Astrocyte (in vitro differentiated cells and primary cell): ENCODE data around the gene CCDC61. TPM values are rescaled to one million over a fixed set of nuclear protein-coding genes. Genes with fewer than 3 reads are reported as not detected.

Source experiments
- DNase-seq: peaks from one replicate; pipeline ENCODE4 v3.0.0-alpha.2; 2010; ENCODE audit warnings: low read depth
- FAIRE-seq: peaks from 2 replicates; lab custom pipeline; 2011; peaks lifted over from hg19 to GRCh38; lab: Jason Lieb, UNC
- H2AFZ ChIP-seq: 2 replicates; pipeline ENCODE4 v1.6.0; 2012; ENCODE audit warnings: low read depth, low read length, inconsistent platforms
- H3K27ac ChIP-seq: 2 replicates; pipeline ENCODE4 v1.5.1; 2011; ENCODE audit warnings: low read depth, low read length, inconsistent platforms
- H3K27me3 ChIP-seq: 2 replicates; pipeline ENCODE4 v1.6.0; 2011; ENCODE audit warnings: low read length, inconsistent platforms; ENCODE audit not compliant: insufficient read depth
- H3K36me3 ChIP-seq: 2 replicates; pipeline ENCODE4 v1.5.1; 2011; ENCODE audit warnings: low read length, inconsistent platforms; ENCODE audit not compliant: insufficient read depth
- H3K4me1 ChIP-seq: 2 replicates; pipeline ENCODE4 v1.5.1; 2011; ENCODE audit warnings: low read length, inconsistent platforms; ENCODE audit not compliant: insufficient read depth
- H3K4me2 ChIP-seq: 2 replicates; pipeline ENCODE4 v1.6.0; 2012; ENCODE audit warnings: low read length, inconsistent platforms
- H3K4me3 ChIP-seq: 2 replicates; pipeline ENCODE4 v1.5.1; 2011; ENCODE audit warnings: low read depth, mild to moderate bottlenecking, low read length, inconsistent platforms; ENCODE audit not compliant: insufficient read depth
- H3K79me2 ChIP-seq: 2 replicates; pipeline ENCODE4 v1.6.0; 2012; ENCODE audit warnings: mild to moderate bottlenecking, low read length, inconsistent platforms; ENCODE audit not compliant: insufficient read depth
- H3K9ac ChIP-seq: 2 replicates; pipeline ENCODE4 v1.6.0; 2012; ENCODE audit warnings: mild to moderate bottlenecking, low read length, inconsistent platforms
- H3K9me3 ChIP-seq: 2 replicates; pipeline ENCODE4 v1.5.1; 2012; ENCODE audit warnings: low read depth, mild to moderate bottlenecking, low read length, inconsistent platforms; ENCODE audit not compliant: insufficient read depth
- H4K20me1 ChIP-seq: 2 replicates; pipeline ENCODE4 v1.6.0; 2012; ENCODE audit warnings: low read length, inconsistent platforms; ENCODE audit not compliant: insufficient read depth
- H3K27ac Mint-ChIP-seq: one replicate; pipeline ENCODE4 v1.8.0; 2021; ENCODE audit warnings: mild to moderate bottlenecking, mixed read lengths; ENCODE audit not compliant: unreplicated experiment
- H3K27me3 Mint-ChIP-seq: one replicate; pipeline ENCODE4 v1.8.0; 2021; ENCODE audit warnings: low read depth, mixed read lengths; ENCODE audit not compliant: unreplicated experiment
- H3K36me3 Mint-ChIP-seq: one replicate; pipeline ENCODE4 v1.8.0; 2021; ENCODE audit warnings: low read depth, mixed read lengths; ENCODE audit not compliant: unreplicated experiment
- H3K4me1 Mint-ChIP-seq: one replicate; pipeline ENCODE4 v1.8.0; 2021; ENCODE audit warnings: low read depth, mixed read lengths; ENCODE audit not compliant: unreplicated experiment
- H3K4me3 Mint-ChIP-seq: one replicate; pipeline ENCODE4 v1.8.0; 2021; ENCODE audit warnings: mild to moderate bottlenecking, moderate library complexity, mixed read lengths; ENCODE audit not compliant: unreplicated experiment
- H3K9me3 Mint-ChIP-seq: one replicate; pipeline ENCODE4 v1.8.0; 2021; ENCODE audit warnings: mild to moderate bottlenecking, mixed read lengths; ENCODE audit not compliant: unreplicated experiment
- CTCF ChIP-seq: IDR thresholded peaks from 2 replicates; pipeline ENCODE4 v1.5.1; 2011; ENCODE audit warnings: low read depth, mild to moderate bottlenecking, inconsistent platforms, low read length, moderate library complexity; ENCODE audit not compliant: insufficient read depth
- EZH2 ChIP-seq: IDR thresholded peaks from 2 replicates; pipeline ENCODE4 v1.6.1; 2012; ENCODE audit warnings: mild to moderate bottlenecking, low read length, inconsistent platforms; ENCODE audit not compliant: insufficient read depth
- total RNA-seq: library from RNA; stranded (reverse); gene quantifications from 2 replicates; pipeline ENCODE4 v1.2.1, GENCODE V29; 2021

Gene CCDC61
- total RNA-seq, 1 donor from 2014 or later = 6.6 TPM

DNA sequence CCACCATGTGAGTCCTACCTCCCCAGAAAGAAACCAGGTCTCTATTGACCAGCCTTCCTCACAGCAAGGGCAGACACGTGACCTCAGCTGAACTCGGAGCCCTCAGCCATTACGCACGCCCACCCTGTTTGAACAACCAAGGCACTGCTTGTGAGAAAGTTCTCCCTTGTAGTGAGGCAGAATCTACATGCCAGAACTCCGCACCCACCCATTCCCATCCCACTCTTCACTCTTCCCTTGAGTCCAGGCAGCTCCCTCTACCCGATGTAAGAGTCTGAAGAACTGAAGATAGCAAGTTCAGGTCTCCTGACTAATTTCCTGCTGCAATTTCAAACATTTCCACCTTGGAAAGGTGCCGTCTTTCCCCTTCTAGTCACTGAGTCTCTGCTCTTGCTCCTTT is 28.0 kb upstream of the CCDC61 start:
- Histone ChIP-seq H3K9me3 (no peaks in the 10 kb centered on the region), H3K4me3 (no peak overlapping the region), H3K27ac (no peak overlapping the region), H3K27me3 (no peaks in the 10 kb centered on the region), H3K4me1 (peaks cover 6% of the 10 kb centered on the region), H3K36me3 (no peaks in the 10 kb centered on the region), H3K79me2 (no peaks in the 10 kb centered on the region), H3K9ac (no peak overlapping the region), H4K20me1 (peaks cover 16% of the 10 kb centered on the region), H2AFZ (no peak overlapping the region), H3K4me2 (no peak overlapping the region)
- Mint-ChIP-seq H3K27me3 (peaks cover 5% of the 10 kb centered on the region), H3K9me3 (no peaks in the 10 kb centered on the region), H3K36me3 (peaks cover 15% of the 10 kb centered on the region), H3K27ac (peak overlapping the region; percentile 3), H3K4me1 (no peaks in the 10 kb centered on the region), H3K4me3 (no peak overlapping the region)
- no peak for TF ChIP-seq EZH2
- TF ChIP-seq CTCF = no peak
- no peak for FAIRE-seq
- no peak for DNase-seq

DNA sequence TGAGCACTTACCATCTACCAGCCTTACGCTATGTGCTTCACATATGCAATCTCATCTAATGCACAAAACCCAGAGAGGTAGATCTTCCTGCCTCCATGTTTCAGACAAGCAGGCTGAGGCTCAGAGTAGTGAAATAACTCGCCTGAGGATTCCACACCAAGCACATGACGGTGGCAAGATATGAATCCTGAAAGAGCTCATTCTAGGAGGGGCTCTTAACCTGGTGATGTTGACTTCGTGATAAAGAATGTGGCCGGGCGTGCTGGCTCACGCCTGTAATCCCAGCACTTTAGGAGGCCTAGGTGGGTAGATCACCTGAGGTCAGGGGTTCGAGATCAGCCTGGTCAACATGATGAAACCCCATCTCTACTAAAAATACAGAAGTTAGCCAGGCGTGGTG is 26.6 kb upstream of the CCDC61 start:
- Mint-ChIP-seq H3K4me3 (no peak overlapping the region), H3K9me3 (no peaks in the 10 kb centered on the region), H3K4me1 (peaks cover 2% of the 10 kb centered on the region), H3K36me3 (peaks cover 15% of the 10 kb centered on the region), H3K27me3 (peaks cover 8% of the 10 kb centered on the region), H3K27ac (no peak overlapping the region)
- no peak overlapping the region for H3K4me3 ChIP-seq
- TF ChIP-seq CTCF = no peak
- no peak for TF ChIP-seq EZH2
- no peaks in the 10 kb centered on the region for H3K36me3 ChIP-seq
- no peak overlapping the region for H3K27ac ChIP-seq
- H3K4me2 ChIP-seq = no peak overlapping the region
- H3K4me1 ChIP-seq = peaks cover 10% of the 10 kb centered on the region
- FAIRE-seq (no peak), DNase-seq (no peak)
- H3K9ac ChIP-seq = no peak overlapping the region
- no peak overlapping the region for H2AFZ ChIP-seq
- H3K27me3 ChIP-seq = no peaks in the 10 kb centered on the region
- peaks cover 21% of the 10 kb centered on the region for H4K20me1 ChIP-seq
- H3K9me3 ChIP-seq = no peaks in the 10 kb centered on the region
- no peaks in the 10 kb centered on the region for H3K79me2 ChIP-seq

DNA sequence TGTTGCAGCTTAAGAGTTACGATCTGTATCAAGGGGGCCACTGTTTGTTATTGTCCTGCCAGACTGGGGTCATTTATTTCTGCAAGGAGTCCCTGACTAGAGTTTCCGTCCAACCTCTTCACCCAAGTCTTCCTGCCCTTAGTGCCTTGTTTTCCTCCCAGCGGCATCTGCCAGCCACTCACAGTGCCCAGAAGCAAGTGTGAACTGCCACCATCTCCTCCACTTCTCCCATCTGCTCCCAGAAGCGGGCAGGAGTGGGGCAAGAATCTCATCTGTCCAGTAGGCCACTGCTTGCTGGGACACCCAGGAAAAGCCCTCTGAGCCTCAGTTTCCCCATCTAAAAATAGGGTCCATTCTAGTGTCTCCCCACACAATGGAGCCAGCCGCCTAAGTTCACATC is 25.6 kb upstream of the CCDC61 start:
- Mint-ChIP-seq H3K36me3 (peaks cover 14% of the 10 kb centered on the region), H3K4me3 (no peak overlapping the region)

More for the DNA sequence above, 25.6 kb upstream of the CCDC61 start:
- Mint-ChIP-seq H3K27me3 (peaks cover 12% of the 10 kb centered on the region), H3K9me3 (no peaks in the 10 kb centered on the region), H3K4me1 (peaks cover 2% of the 10 kb centered on the region), H3K27ac (no peak overlapping the region)
- Histone ChIP-seq H3K4me3 (no peak overlapping the region), H3K9ac (no peak overlapping the region), H3K4me2 (no peak overlapping the region), H2AFZ (no peak overlapping the region), H3K36me3 (no peaks in the 10 kb centered on the region), H3K27ac (no peak overlapping the region), H3K27me3 (peaks cover 5% of the 10 kb centered on the region), H3K4me1 (peaks cover 10% of the 10 kb centered on the region), H4K20me1 (peaks cover 21% of the 10 kb centered on the region), H3K9me3 (no peaks in the 10 kb centered on the region), H3K79me2 (no peaks in the 10 kb centered on the region)
- no peak for TF ChIP-seq EZH2
- no peak for TF ChIP-seq CTCF
- no peak for FAIRE-seq
- DNase-seq = no peak
